ENCODE data around the gene DPY19L1.

The DPY19L1 gene

DNA sequence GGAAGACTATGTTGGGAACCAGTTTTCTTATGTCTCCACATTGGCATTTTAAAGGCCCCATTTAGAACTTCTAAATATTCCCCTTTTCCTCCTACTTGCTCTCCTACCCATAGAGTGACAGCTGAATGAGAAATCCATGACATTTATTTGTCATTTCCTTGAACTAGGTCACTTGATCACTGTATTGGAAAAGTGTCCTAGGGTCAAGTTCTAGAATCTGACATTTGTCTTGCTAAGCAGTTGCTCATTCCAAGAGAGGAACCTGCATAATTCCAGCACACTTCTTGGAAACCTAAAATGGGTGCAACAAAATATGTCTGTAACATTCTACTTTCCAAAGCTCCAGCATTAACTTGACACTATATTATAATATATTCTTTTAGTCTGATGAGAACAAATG, 3.6 kb upstream of the DPY19L1 start:
- CTCF ChIA-PET = no interaction called here
- POLR2A ChIA-PET = no interaction called here
- no peak for DNase-seq (ENCODE audit: extremely low spot score)
- TF ChIP-seq, protein P1, sequence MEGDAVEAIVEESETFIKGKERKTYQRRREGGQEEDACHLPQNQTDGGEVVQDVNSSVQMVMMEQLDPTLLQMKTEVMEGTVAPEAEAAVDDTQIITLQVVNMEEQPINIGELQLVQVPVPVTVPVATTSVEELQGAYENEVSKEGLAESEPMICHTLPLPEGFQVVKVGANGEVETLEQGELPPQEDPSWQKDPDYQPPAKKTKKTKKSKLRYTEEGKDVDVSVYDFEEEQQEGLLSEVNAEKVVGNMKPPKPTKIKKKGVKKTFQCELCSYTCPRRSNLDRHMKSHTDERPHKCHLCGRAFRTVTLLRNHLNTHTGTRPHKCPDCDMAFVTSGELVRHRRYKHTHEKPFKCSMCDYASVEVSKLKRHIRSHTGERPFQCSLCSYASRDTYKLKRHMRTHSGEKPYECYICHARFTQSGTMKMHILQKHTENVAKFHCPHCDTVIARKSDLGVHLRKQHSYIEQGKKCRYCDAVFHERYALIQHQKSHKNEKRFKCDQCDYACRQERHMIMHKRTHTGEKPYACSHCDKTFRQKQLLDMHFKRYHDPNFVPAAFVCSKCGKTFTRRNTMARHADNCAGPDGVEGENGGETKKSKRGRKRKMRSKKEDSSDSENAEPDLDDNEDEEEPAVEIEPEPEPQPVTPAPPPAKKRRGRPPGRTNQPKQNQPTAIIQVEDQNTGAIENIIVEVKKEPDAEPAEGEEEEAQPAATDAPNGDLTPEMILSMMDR (IDR thresholded peaks at IDR 0.05; ENCODE audit: control extremely low read depth, extremely low read depth, low read depth, missing control alignments) = no peak

DNA sequence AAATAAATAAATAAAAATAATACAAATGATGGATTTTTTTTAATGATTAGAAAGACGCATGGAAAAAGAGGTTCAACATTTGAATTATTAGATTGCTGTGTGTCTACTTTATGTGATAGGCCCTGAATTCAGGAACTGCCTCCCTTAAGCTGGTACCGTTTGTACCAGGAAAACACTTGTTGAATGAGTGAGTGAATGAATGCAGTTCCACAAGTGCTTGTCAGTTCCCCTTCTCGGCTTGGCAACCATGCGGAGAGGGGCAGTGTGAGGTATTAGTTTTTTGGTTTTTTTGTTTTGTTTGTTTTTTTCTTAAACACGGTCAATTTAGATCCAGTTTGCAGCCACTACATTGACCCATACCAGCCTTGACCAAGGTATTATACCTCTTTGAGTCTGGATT, 2.1 kb upstream of the DPY19L1 start:
- ChIA-PET POLR2A (no interaction called here), CTCF (interaction anchor here (1.4 kb wide), 1 partner anchor 481 kb away, joined by 3 read pairs; no protein-coding TSS in a partner anchor)
- TF ChIP-seq, protein P1 (IDR thresholded peaks at IDR 0.05; ENCODE audit: control extremely low read depth, extremely low read depth, low read depth, missing control alignments) = no peak
- no peak for DNase-seq (ENCODE audit: extremely low spot score)

DNA sequence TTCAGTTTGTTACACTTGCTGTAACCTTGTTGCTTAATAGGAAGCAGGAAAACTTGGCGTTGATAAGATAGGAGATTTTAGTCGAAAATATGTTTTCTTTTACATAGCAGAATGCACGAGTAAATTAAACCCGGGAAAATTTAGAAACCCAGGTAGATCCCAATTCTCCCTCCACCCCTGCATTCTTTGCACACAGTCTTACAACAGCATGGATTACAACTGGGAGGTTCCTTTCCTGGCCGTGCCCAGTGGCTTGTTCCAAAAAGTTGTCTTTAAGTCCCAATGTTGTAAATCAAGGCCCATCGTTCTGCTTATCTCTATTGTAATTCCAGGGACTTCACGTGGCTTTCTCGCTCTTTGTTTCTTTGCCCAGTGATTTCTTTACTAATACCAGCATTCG, 1.1 kb upstream of the DPY19L1 start:
- POLR2A ChIA-PET = no interaction called here
- no peak for DNase-seq (ENCODE audit: extremely low spot score)
- TF ChIP-seq, protein P1 (IDR thresholded peaks at IDR 0.05; ENCODE audit: control extremely low read depth, extremely low read depth, low read depth, missing control alignments) = no peak
- CTCF ChIA-PET = interaction anchor here (1.0 to 1.4 kb wide), 2 partner anchors 482 to 586 kb away, joined by 3 read pairs; no protein-coding TSS in a partner anchor

DNA sequence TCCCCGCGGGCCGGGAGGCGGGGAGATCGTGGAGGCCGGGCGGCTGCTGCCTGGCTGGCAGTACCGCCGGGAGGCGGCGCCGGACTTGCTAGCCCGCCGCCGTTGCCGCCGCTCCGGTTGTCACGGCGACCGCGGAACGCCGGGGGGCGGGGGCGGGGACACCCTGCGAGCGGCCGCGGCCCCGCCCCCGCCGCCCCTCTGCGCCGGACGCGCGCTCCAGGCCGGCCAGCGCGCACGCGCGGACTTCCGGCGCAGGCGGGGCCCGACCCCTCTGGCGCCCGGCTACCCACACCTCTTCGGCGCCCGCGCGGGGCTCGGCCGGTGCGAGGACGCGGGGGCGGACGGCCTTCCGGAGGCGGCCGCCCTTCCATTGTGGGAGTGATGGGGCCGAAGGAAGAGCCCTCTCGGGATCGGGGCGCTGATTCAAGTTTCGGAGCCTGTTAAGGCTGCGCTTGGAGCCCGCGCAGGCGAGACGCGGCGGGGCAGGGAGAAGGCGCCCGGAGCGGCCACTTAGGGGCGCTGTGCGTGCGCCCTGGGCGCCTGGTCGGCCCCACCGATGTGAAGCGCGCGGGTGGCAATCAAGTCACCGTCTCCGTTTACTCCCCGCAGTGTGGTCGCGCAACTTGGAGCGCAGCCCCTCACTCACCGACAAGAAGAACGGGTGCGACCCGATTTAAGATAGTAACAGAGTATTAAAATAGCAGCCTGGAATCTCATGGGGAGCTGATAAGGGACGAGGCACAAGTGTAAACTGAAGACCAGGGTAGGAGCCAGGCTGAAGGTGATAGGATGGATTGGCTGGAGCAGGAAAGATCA, 449 bp upstream of the DPY19L1 start:
- ChIA-PET CTCF (interaction anchor here (1.0 to 1.4 kb wide), 2 partner anchors 482 to 587 kb away, joined by 3 read pairs; no protein-coding TSS in a partner anchor), POLR2A (no interaction called here)
- TF ChIP-seq, protein P1 (IDR thresholded peaks at IDR 0.05; ENCODE audit: control extremely low read depth, extremely low read depth, low read depth, missing control alignments) = peak; percentile 78
- peak; percentile 92 for DNase-seq (ENCODE audit: extremely low spot score)

DNA sequence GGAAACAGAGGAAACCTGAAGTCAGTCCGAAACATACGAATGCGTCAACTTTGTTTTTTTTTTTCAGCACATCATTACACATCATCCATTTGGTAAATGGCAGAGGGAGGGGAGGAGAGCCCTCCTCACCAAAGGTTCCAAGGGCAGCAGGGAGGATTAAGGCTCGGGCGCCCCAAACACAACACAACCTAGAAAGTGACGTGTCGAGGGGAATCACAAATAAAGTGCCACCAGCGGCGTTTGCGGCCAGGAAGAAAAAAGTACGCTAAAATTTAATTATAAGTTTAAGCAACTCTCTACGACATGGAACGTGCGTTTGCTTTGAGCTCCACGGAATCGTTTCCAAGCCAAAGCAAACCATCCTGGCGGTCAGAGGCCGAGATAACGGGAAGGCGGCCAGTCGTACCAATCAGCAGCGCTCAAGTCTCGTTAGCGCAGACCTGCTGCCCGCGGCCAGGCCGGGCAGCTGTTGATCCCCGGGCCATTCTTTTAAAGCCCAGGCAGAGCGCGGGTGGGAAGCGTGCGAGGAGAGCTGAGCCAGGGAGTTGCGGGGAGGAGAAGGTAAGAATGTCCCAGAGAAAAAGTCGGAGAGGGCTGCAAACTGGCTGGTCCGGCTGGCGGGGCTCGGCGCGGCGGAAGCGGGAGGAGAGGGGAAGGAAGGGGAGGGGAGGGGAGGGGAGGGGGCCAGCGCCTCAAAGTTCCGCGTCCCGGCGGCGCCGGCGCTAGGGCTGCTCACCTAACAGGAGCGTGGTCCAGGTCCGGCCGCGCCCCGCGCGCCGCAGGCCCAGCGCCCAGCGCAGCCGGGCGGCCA, 719 bp downstream of the DPY19L1 start:
- ChIA-PET CTCF (interaction anchor here (0.9 to 1.8 kb wide), 4 partner anchors 12 to 213 kb away, joined by 3 to 9 read pairs (median 4); no protein-coding TSS in a partner anchor), POLR2A (no interaction called here)
- TF ChIP-seq, protein P1 (IDR thresholded peaks at IDR 0.05; ENCODE audit: control extremely low read depth, extremely low read depth, low read depth, missing control alignments) = no peak
- peak; percentile 38 for DNase-seq (ENCODE audit: extremely low spot score)

DNA sequence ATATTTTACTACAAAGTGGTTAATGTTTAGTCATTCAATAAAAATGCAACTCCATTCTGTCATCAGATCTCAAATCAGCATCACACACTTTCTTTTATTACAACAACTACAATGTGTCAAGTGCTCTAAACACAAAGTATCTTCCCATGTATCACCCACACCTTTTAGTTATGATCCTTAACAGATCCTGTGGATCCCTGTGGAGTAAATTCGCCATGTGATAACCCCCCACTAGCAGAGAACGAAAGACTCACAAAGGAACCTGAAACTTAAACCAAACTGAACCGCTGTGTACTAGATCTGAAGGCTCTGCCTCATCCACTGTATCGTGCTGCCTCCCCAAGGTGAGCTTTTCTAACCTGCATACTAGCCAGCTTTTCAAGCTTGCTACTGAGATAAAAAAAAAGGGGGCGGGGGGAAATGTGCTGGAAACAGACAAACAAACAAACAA, 1.7 kb downstream of the DPY19L1 start:
- ChIA-PET CTCF (interaction anchor here (0.9 to 1.8 kb wide), 4 partner anchors 10 to 212 kb away, joined by 3 to 9 read pairs (median 4); no protein-coding TSS in a partner anchor), POLR2A (no interaction called here)
- peak; percentile 26 for DNase-seq (ENCODE audit: extremely low spot score)
- TF ChIP-seq, protein P1 (IDR thresholded peaks at IDR 0.05; ENCODE audit: control extremely low read depth, extremely low read depth, low read depth, missing control alignments) = peak; percentile 41

Data from GM10248 (cell line).